H1 (cell line): ENCODE data around the gene COL5A3. TPM values are rescaled to one million over a fixed set of nuclear protein-coding genes. Genes with fewer than 3 reads are reported as not detected.

ENCODE experiments used
- CREB1 ChIP-seq: IDR thresholded peaks from 2 replicates; pipeline ENCODE4 v1.6.1; 2012; ENCODE audit warnings: inconsistent platforms
- POLR2AphosphoS5 ChIP-seq: IDR thresholded peaks from 2 replicates; pipeline ENCODE4 v1.6.1; 2011; ENCODE audit warnings: low read depth, low read length
- polyA plus RNA-seq, 7 experiments: library from polyadenylated mRNA; depleted of rRNA in 3 of 7; stranded (reverse) in 5 of 7; unstranded in 2 of 7; fragments of >200 nt in 5 of 7; fragments of 200-250 nt in 2 of 7; gene quantifications; 1 replicate in 5 of 7; 2 replicates in 1 of 7; 4 replicates in 1 of 7; pipeline versions ENCODE4 v1.2.1 to v1.2.3, GENCODE V29; 2011 to 2013; ENCODE audit warnings: missing spikeins in 2 of 7, mixed read lengths in 2 of 7
- total RNA-seq: library from RNA; stranded (reverse); fragmentation: NEBNext Ultra II Directional; extraction: Animal tissue kit (Norgen Biotek cat#: 25700); gene quantifications from 2 replicates; pipeline ENCODE4 v1.2.1, GENCODE V29; 2021

COL5A3 gene
- total and polyA plus RNA-seq, 2 of the 8 experiments (the other 6 are each of a cell fraction or from before 2014, with no cell fraction given) = 0.67 to 0.74 TPM

GRCh38 chr19:9967326-9967725 is 43.0 kb downstream of the COL5A3 start (continued):
- TF ChIP-seq POLR2AphosphoS5 = no peak
- no peak for TF ChIP-seq CREB1
